HAP-1 (cell line): ENCODE results near the gene CAB39L.
A peak's percentile ranks its signal among the peaks of the same experiment; 100 is the strongest.

ENCODE experiments used
- DNase-seq, 2 experiments: peaks; one replicate each; pipeline ENCODE4 v3.0.0-alpha.2; 2016 to 2020; ENCODE audit warnings: low spot score in 2 of 2
- H3K27me3 ChIP-seq: fragments of 250-450 bp; sonication (Bioruptor Pico); 2 replicates; pipeline ENCODE4 v1.5.1; 2020; ENCODE audit warnings: low read depth, mild to moderate bottlenecking, moderate library complexity
- H3K36me3 ChIP-seq: fragments of 250-450 bp; sonication (Bioruptor Pico); replicated peaks from 2 replicates; pipeline ENCODE4 v1.5.1; 2020; ENCODE audit warnings: mild to moderate bottlenecking
- H3K4me1 ChIP-seq: fragments of 250-450 bp; sonication (Bioruptor Pico); 2 replicates; pipeline ENCODE4 v1.5.1; 2020; ENCODE audit warnings: mild to moderate bottlenecking
- H3K4me3 ChIP-seq: fragments of 250-450 bp; sonication (Bioruptor Pico); 2 replicates; pipeline ENCODE4 v1.5.1; 2020; ENCODE audit warnings: mild to moderate bottlenecking, moderate library complexity
- H3K9me3 ChIP-seq: fragments of 250-450 bp; sonication (Bioruptor Pico); 2 replicates; pipeline ENCODE4 v1.5.1; 2020; ENCODE audit warnings: mild to moderate bottlenecking, moderate library complexity
- in situ Hi-C: fragments of 300-500 bp; cut with MboI; formaldehyde crosslinking; loops from 3 replicates; pipeline ENCODE4 v1.14.3; 2020; ENCODE audit warnings: low sequenced_read_pairs, inconsistent platforms, mixed read lengths

CAB39L gene

GRCh38 chr13:49428041-49428763 lies 15.7 kb downstream of the CAB39L start:
- no peaks in the 10 kb centered on the region for H3K9me3 ChIP-seq

GRCh38 chr13:49424011-49424560 lies 19.8 kb downstream of the CAB39L start:
- Histone ChIP-seq H3K9me3 (no peaks in the 10 kb centered on the region), H3K4me3 (no peak overlapping the region), H3K4me1 (no peaks in the 10 kb centered on the region), H3K36me3 (no peaks in the 10 kb centered on the region), H3K27me3 (no peaks in the 10 kb centered on the region)
- no peak for DNase-seq
- in situ Hi-C loops, result no loop called here

More at GRCh38 chr13:49428041-49428763, 15.7 kb downstream of the CAB39L start:
- in situ Hi-C loops, result no loop called here
- no peak overlapping the region for H3K4me3 ChIP-seq
- H3K27me3 ChIP-seq, result no peaks in the 10 kb centered on the region
- H3K4me1 ChIP-seq, result no peaks in the 10 kb centered on the region
- no peak for DNase-seq
- H3K36me3 ChIP-seq, result no peaks in the 10 kb centered on the region

- Histone ChIP-seq H3K27me3 (no peaks in the 10 kb centered on the region), H3K4me3 (no peak overlapping the region), H3K9me3 (no peaks in the 10 kb centered on the region), H3K4me1 (no peaks in the 10 kb centered on the region), H3K36me3 (no peaks in the 10 kb centered on the region)
- in situ Hi-C loops, result no loop called here
- peak in 1 of 2 experiments; percentile 17 for DNase-seq
Observed at GRCh38 chr13:49421391-49421790, 22.5 kb downstream of the CAB39L start.

GRCh38 chr13:49419276-49419675 lies 24.6 kb downstream of the CAB39L start:
- no peak for DNase-seq
- in situ Hi-C loops, result no loop called here
- H3K27me3 ChIP-seq, result no peaks in the 10 kb centered on the region

GRCh38 chr13:49418206-49418605 lies 25.7 kb downstream of the CAB39L start:
- H3K36me3 ChIP-seq, result no peaks in the 10 kb centered on the region
- in situ Hi-C loops, result no loop called here
- H3K9me3 ChIP-seq, result no peaks in the 10 kb centered on the region
- H3K27me3 ChIP-seq, result no peaks in the 10 kb centered on the region
- H3K4me3 ChIP-seq, result no peak overlapping the region
- no peak for DNase-seq
- H3K4me1 ChIP-seq, result peaks cover 16% of the 10 kb centered on the region

More at GRCh38 chr13:49419276-49419675, 24.6 kb downstream of the CAB39L start:
- Histone ChIP-seq H3K4me1 (peaks cover 6% of the 10 kb centered on the region), H3K9me3 (no peaks in the 10 kb centered on the region), H3K4me3 (no peak overlapping the region), H3K36me3 (no peaks in the 10 kb centered on the region)

- in situ Hi-C loops, result no loop called here
- H3K9me3 ChIP-seq, result no peaks in the 10 kb centered on the region
- no peak overlapping the region for H3K4me3 ChIP-seq
- peaks cover 16% of the 10 kb centered on the region for H3K4me1 ChIP-seq
- DNase-seq, result no peak
- no peaks in the 10 kb centered on the region for H3K27me3 ChIP-seq
- H3K36me3 ChIP-seq, result no peaks in the 10 kb centered on the region
Observed at GRCh38 chr13:49417161-49417560, 26.7 kb downstream of the CAB39L start.

GRCh38 chr13:49412749-49413148 lies 31.1 kb downstream of the CAB39L start:
- no peak for DNase-seq
- no peaks in the 10 kb centered on the region for H3K9me3 ChIP-seq
- no peaks in the 10 kb centered on the region for H3K36me3 ChIP-seq
- H3K4me3 ChIP-seq, result no peak overlapping the region
- peaks cover 21% of the 10 kb centered on the region for H3K4me1 ChIP-seq
- in situ Hi-C loops, result no loop called here
- H3K27me3 ChIP-seq, result no peaks in the 10 kb centered on the region

- Histone ChIP-seq H3K4me1 (peaks cover 21% of the 10 kb centered on the region), H3K4me3 (no peak overlapping the region), H3K36me3 (no peaks in the 10 kb centered on the region), H3K27me3 (no peaks in the 10 kb centered on the region), H3K9me3 (no peaks in the 10 kb centered on the region)
- in situ Hi-C loops, result no loop called here
- no peak for DNase-seq
Observed at GRCh38 chr13:49411353-49411752, 32.5 kb downstream of the CAB39L start.

- H3K4me3 ChIP-seq, result no peak overlapping the region
- H3K9me3 ChIP-seq, result no peaks in the 10 kb centered on the region
- no peaks in the 10 kb centered on the region for H3K27me3 ChIP-seq
- in situ Hi-C loops, result no loop called here
- DNase-seq, result no peak
- H3K4me1 ChIP-seq, result peaks cover 21% of the 10 kb centered on the region
- no peaks in the 10 kb centered on the region for H3K36me3 ChIP-seq
Observed at GRCh38 chr13:49410477-49410876, 33.4 kb downstream of the CAB39L start.

GRCh38 chr13:49410006-49410405 lies 33.9 kb downstream of the CAB39L start:
- H3K4me3 ChIP-seq, result no peak overlapping the region
- no peaks in the 10 kb centered on the region for H3K9me3 ChIP-seq
- no peaks in the 10 kb centered on the region for H3K27me3 ChIP-seq
- in situ Hi-C loops, result no loop called here
- DNase-seq, result no peak
- peaks cover 21% of the 10 kb centered on the region for H3K4me1 ChIP-seq
- no peaks in the 10 kb centered on the region for H3K36me3 ChIP-seq

GRCh38 chr13:49409008-49409407 lies 34.9 kb downstream of the CAB39L start:
- no peaks in the 10 kb centered on the region for H3K27me3 ChIP-seq
- H3K4me1 ChIP-seq, result peaks cover 13% of the 10 kb centered on the region
- no peak for DNase-seq
- in situ Hi-C loops, result no loop called here
- no peaks in the 10 kb centered on the region for H3K36me3 ChIP-seq
- H3K4me3 ChIP-seq, result no peak overlapping the region
- no peaks in the 10 kb centered on the region for H3K9me3 ChIP-seq

GRCh38 chr13:49407936-49408335 lies 35.9 kb downstream of the CAB39L start:
- in situ Hi-C loops, result no loop called here
- no peaks in the 10 kb centered on the region for H3K27me3 ChIP-seq
- no peak overlapping the region for H3K4me3 ChIP-seq
- no peaks in the 10 kb centered on the region for H3K9me3 ChIP-seq
- no peaks in the 10 kb centered on the region for H3K36me3 ChIP-seq
- no peak for DNase-seq
- H3K4me1 ChIP-seq, result peaks cover 5% of the 10 kb centered on the region

- no peak for DNase-seq
- H3K9me3 ChIP-seq, result no peaks in the 10 kb centered on the region
- in situ Hi-C loops, result no loop called here
- no peak overlapping the region for H3K4me3 ChIP-seq
- no peaks in the 10 kb centered on the region for H3K27me3 ChIP-seq
- no peaks in the 10 kb centered on the region for H3K36me3 ChIP-seq
- H3K4me1 ChIP-seq, result peaks cover 5% of the 10 kb centered on the region
Observed at GRCh38 chr13:49407068-49407467, 36.8 kb downstream of the CAB39L start.

- no peaks in the 10 kb centered on the region for H3K36me3 ChIP-seq
Observed at GRCh38 chr13:49404703-49405020, 39.2 kb downstream of the CAB39L start.

More at GRCh38 chr13:49404703-49405020, 39.2 kb downstream of the CAB39L start:
- in situ Hi-C loops, result no loop called here
- Histone ChIP-seq H3K4me1 (no peaks in the 10 kb centered on the region), H3K4me3 (no peak overlapping the region), H3K27me3 (no peaks in the 10 kb centered on the region), H3K9me3 (no peaks in the 10 kb centered on the region)
- DNase-seq, result no peak
